ENCODE measurements around the gene ESPNL.

Gene ESPNL

DNA sequence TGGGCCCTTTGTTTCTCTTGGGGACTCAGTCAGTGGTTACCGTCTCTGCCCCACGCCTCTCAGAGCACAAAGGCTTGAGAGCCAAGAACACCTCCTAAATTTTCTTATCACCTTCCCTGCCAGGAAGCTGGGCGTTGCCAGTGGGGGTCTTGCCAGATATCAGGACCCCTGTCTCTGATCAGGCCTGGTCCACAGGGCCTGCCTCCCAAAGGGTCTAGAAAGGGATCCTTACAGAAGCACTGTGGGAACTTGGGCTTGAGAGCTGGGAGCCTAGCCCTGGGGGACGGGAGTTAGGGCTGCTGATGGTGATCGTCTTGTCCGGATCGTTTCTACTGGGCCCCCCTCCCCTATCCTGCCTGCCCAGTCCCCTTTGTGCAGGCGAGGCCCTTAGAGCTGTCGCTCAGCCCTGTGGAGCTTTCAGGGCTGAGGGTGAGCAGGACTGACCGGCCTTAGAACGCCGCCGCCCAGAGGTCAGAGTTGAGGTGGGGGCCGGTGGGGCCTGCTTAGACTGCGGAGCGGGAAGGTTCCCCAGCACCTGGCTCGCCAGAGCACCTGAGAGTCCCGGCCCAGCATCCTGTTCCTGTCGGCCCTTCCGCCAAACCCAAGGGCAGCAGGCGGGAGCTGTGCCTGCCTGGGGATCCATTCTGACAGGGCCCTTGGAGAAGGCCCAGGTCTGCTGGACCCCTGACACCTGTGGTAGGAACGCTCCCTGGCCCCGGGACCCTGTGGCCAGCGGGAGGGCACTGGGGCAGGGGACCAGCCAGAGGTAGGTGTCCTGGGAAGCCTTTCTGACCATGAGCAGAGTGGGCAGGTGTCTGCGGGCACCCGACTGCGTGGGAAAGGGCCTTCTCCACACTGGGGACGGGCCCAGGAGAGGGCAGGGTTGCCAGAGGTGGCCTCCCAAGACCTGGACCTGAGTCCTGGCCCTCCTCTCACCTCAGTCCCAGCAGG lies 956 bp downstream of the ESPNL start:
- H3K27me3 ChIP-seq (ENCODE audit: control insufficient read depth, insufficient read depth, low read length) = no peaks in the 10 kb centered on the region
- H3K27ac ChIP-seq (ENCODE audit: low read depth, low read length) = no peak overlapping the region
- H3K4me1 ChIP-seq (ENCODE audit: control insufficient read depth, insufficient read depth, low read length) = peaks cover 7% of the 10 kb centered on the region; the same call in 1 of the 2 replicates
- no peak overlapping the region for H3K4me3 ChIP-seq (ENCODE audit: low read depth, low read length)
- H3K9me3 ChIP-seq (ENCODE audit: control insufficient read depth, insufficient read depth, low read length) = no peaks in the 10 kb centered on the region
- no peak overlapping the region for H3K9ac ChIP-seq (ENCODE audit: low read depth, low read length)
- no peaks in the 10 kb centered on the region for H3K36me3 ChIP-seq (ENCODE audit: control insufficient read depth, insufficient read depth, low read length)

DNA sequence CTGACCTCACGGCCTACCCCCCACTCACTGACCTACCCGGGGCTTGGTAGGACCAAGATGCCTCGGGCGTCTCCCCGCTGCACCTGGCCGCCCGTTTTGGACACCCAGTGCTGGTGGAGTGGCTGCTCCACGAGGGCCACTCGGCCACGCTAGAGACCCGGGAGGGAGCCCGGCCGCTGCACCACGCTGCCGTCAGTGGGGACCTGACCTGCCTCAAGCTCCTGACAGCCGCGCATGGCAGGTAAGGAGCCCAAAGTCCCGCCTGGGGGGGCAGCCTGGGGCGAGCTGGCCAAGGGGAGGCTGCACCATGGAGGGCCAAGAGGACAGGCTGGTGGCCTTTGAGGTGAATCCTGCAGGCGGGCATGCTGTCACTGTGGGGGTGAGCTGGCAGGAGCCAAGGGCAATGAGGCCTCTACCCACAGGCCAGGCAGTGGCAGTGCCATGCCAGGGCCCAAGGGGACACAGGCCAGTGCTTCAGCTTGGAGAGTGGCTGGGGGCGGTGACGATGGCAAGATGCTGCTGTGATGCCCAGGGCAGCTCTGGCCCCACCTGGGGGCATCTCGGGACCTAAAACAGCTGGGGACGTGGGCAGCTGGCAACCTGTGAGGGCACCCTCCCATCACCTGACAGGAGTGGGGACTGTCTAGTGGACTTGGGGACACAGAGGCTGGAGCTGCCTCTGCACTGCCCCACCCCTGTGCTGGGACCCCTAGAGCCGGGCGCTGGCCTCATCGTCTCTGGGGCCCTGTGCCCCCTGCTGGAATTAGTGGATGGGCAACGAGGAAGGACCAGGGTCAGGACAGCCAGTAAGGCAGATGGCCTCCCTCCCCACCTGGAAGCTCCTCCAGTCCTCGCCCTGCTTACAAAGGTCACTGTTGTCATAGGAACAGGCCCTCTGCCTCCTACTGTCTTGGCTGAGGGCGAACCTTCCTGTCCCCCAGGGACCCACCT lies 2.0 kb downstream of the ESPNL start:
- Histone ChIP-seq H3K4me3 (ENCODE audit: low read depth, low read length) (no peak overlapping the region), H3K9me3 (ENCODE audit: control insufficient read depth, insufficient read depth, low read length) (no peaks in the 10 kb centered on the region), H3K9ac (ENCODE audit: low read depth, low read length) (no peak overlapping the region), H3K36me3 (ENCODE audit: control insufficient read depth, insufficient read depth, low read length) (no peaks in the 10 kb centered on the region), H3K4me1 (ENCODE audit: control insufficient read depth, insufficient read depth, low read length) (no peaks in the 10 kb centered on the region), H3K27ac (ENCODE audit: low read depth, low read length) (no peak overlapping the region), H3K27me3 (ENCODE audit: control insufficient read depth, insufficient read depth, low read length) (no peaks in the 10 kb centered on the region)

DNA sequence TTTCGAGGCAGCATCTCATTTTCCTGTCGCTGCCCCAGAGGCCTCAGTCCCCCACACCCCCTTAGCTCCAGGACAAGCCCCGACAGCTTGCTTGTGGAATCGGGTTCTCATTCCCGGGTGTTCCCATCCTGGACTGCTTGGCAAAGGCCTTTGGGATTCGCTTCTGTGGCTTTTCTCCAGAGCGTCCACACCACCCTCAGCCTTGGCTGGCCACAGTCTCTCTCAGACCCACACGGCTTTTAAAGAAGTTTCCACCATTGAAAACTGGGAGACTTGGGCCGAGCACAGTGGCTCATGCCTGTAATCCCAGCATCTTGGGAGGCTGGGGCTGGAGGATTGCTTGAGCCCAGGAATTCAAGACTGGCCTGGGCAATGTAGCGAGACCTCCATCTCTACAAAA lies 2.7 kb downstream of the ESPNL start:
- H3K27ac ChIP-seq (ENCODE audit: low read depth, low read length) = no peak overlapping the region
- H3K36me3 ChIP-seq (ENCODE audit: control insufficient read depth, insufficient read depth, low read length) = no peaks in the 10 kb centered on the region
- H3K27me3 ChIP-seq (ENCODE audit: control insufficient read depth, insufficient read depth, low read length) = no peaks in the 10 kb centered on the region
- no peak overlapping the region for H3K9ac ChIP-seq (ENCODE audit: low read depth, low read length)
- H3K4me1 ChIP-seq (ENCODE audit: control insufficient read depth, insufficient read depth, low read length) = no peaks in the 10 kb centered on the region
- no peak overlapping the region for H3K4me3 ChIP-seq (ENCODE audit: low read depth, low read length)
- H3K9me3 ChIP-seq (ENCODE audit: control insufficient read depth, insufficient read depth, low read length) = no peaks in the 10 kb centered on the region

DNA sequence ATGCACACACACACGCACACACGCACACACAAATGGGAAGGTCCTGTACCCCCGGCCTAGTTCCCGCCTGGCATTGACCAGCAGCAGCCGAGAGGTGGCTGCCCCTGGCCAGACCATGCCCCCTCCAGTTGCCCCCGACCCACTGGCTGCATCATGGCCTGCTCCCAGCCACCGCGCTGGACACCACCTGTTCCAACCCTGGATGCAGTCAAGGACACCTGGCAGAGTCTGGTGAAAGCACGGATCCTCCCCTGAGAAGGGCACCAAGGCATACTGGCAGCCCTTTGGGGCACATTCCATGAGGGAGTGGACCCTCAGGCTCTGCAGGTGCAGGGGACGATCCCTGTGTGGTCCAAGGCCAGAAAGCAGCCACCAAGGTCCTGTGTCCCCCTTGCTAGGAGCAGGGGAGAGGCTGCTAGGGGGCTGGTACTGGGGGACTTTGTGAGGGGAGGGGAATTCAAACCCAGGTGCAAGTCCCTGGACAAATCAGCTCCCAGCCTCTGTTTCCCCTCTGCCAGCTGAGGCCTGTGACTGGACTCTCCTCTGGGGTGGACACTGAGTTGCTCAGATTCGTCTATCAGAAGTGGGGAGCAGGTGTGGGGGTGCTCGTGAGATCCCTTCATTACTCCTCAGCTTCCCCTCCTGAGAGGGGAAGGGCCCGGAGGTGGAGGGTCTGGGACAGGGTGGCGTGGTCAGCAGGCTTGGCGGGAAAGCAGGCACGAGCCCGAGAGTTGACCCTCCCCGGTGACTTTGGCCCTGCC lies 3.5 kb downstream of the ESPNL start:
- H3K27me3 ChIP-seq (ENCODE audit: control insufficient read depth, insufficient read depth, low read length) = no peaks in the 10 kb centered on the region

DNA sequence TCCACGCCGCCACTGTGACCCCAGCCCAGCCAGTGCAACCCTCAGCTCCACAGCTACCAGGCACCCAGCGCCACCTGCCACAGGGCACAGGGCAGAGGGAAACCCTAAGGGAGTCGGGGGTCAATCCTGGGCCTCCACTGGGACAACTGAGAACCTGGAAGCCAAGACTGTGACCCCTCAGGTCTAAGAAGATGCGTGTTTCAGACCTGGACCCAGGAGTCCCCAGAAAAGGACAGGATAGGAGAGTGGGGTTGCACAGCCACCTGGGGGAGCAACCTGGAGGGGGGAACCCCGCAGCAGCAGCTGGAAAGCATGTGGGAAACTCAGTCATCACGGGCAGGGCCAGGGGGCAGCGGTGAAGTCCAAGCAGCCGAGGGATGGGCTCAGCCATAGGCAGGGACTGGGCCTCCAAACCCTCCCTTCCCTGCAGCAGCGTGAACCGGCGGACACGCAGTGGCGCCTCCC lies 4.1 kb downstream of the ESPNL start:
- 0 out of 2 replicates have a peak, but pooled peaks cover 8% of the 10 kb centered on the region for H3K4me1 ChIP-seq (ENCODE audit: control insufficient read depth, insufficient read depth, low read length)
- no peaks in the 10 kb centered on the region for H3K27me3 ChIP-seq (ENCODE audit: control insufficient read depth, insufficient read depth, low read length)
- H3K9me3 ChIP-seq (ENCODE audit: control insufficient read depth, insufficient read depth, low read length) = no peaks in the 10 kb centered on the region

More for the DNA sequence above, 3.5 kb downstream of the ESPNL start:
- no peak overlapping the region for H3K27ac ChIP-seq (ENCODE audit: low read depth, low read length)
- H3K4me3 ChIP-seq (ENCODE audit: low read depth, low read length) = no peak overlapping the region
- no peaks in the 10 kb centered on the region for H3K36me3 ChIP-seq (ENCODE audit: control insufficient read depth, insufficient read depth, low read length)
- 0 out of 2 replicates have a peak, but pooled peaks cover 3% of the 10 kb centered on the region for H3K4me1 ChIP-seq (ENCODE audit: control insufficient read depth, insufficient read depth, low read length)
- H3K9me3 ChIP-seq (ENCODE audit: control insufficient read depth, insufficient read depth, low read length) = no peaks in the 10 kb centered on the region
- H3K9ac ChIP-seq (ENCODE audit: low read depth, low read length) = no peak overlapping the region

DNA sequence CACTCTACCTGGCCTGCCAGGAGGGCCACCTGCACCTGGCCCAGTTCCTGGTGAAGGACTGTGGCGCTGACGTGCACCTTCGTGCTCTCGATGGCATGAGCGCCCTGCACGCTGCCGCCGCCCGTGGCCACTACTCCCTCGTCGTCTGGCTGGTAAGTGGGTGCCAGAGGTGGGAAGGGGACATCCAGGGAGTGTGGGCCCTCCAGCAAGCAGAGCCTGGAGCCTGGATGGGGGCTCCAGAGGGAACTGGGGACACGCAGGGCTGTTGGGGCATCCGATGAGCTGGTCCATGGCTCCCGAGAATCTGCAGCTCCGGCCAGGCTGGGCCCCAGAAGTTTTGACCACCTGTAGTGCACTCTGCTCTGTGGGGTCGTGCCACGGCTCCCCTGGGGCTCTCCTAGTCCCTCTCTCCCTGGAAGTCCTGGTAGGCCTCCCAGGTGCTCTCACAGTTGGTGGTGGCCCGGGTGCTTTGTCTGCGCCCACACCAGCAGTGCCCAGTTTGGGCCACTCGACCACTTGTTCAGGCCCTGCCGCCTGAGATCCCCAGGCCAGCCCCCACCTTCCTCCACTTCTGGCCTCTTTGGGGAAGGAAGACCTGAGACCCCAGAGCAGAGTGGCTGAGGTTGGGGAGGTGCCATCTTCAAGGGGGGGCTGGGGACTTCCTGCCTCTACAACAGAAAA lies 4.7 kb downstream of the ESPNL start:
- Histone ChIP-seq H3K9ac (ENCODE audit: low read depth, low read length) (no peak overlapping the region), H3K4me1 (ENCODE audit: control insufficient read depth, insufficient read depth, low read length) (0 out of 2 replicates have a peak, but pooled peaks cover 8% of the 10 kb centered on the region)

More for the DNA sequence above, 4.1 kb downstream of the ESPNL start:
- H3K36me3 ChIP-seq (ENCODE audit: control insufficient read depth, insufficient read depth, low read length) = no peaks in the 10 kb centered on the region
- H3K9ac ChIP-seq (ENCODE audit: low read depth, low read length) = no peak overlapping the region
- H3K27ac ChIP-seq (ENCODE audit: low read depth, low read length) = no peak overlapping the region
- H3K4me3 ChIP-seq (ENCODE audit: low read depth, low read length) = no peak overlapping the region

DNA sequence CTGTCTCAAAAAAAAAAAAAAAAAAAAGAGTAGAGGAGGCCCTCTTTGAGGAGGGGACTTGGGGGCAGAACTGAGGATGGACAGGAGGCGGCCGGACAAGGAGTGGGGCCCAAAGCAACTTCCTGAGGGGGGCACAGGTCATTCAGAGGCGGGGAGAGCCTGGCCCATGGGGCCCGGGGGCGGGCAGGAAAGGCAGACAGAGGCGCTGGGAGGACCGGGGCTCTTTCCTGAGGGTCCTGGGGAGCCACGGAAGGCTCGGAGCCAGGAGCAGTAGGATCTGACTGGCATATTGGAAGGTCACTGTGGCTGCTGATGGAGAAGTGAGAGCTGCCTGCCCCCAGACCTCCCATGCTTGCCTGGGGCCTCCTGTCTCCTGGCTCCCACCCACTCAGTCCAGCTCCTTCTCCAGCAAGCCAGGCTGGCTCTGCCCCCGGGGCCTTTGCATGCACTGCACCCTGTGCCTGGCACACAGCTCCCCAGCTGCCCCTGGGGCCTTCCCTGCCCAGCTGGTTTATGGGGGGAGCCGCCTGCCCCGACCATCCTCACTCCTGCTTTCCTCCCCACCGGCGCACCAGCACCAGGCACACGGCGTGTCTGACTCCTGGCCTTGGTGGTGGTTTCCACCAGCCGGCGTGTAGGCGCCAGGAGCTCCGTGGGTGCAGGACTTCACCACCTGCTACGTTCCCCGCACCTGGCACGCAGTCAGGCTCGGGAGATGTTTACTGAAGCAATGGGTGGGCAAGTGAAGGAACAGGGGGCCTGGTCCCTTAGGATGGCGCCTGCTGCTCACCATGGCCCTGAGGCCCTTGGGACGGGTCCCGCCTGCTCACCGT lies 5.6 kb downstream of the ESPNL start:
- H3K27ac ChIP-seq (ENCODE audit: low read depth, low read length) = no peak overlapping the region
- H3K4me1 ChIP-seq (ENCODE audit: control insufficient read depth, insufficient read depth, low read length) = 0 out of 2 replicates have a peak, but pooled peaks cover 8% of the 10 kb centered on the region
- no peak overlapping the region for H3K9ac ChIP-seq (ENCODE audit: low read depth, low read length)
- H3K4me3 ChIP-seq (ENCODE audit: low read depth, low read length) = no peak overlapping the region
- H3K36me3 ChIP-seq (ENCODE audit: control insufficient read depth, insufficient read depth, low read length) = no peaks in the 10 kb centered on the region
- no peaks in the 10 kb centered on the region for H3K27me3 ChIP-seq (ENCODE audit: control insufficient read depth, insufficient read depth, low read length)
- no peaks in the 10 kb centered on the region for H3K9me3 ChIP-seq (ENCODE audit: control insufficient read depth, insufficient read depth, low read length)

More for the DNA sequence above, 4.7 kb downstream of the ESPNL start:
- Histone ChIP-seq H3K4me3 (ENCODE audit: low read depth, low read length) (no peak overlapping the region), H3K27me3 (ENCODE audit: control insufficient read depth, insufficient read depth, low read length) (no peaks in the 10 kb centered on the region), H3K36me3 (ENCODE audit: control insufficient read depth, insufficient read depth, low read length) (no peaks in the 10 kb centered on the region), H3K9me3 (ENCODE audit: control insufficient read depth, insufficient read depth, low read length) (no peaks in the 10 kb centered on the region), H3K27ac (ENCODE audit: low read depth, low read length) (no peak overlapping the region)

DNA sequence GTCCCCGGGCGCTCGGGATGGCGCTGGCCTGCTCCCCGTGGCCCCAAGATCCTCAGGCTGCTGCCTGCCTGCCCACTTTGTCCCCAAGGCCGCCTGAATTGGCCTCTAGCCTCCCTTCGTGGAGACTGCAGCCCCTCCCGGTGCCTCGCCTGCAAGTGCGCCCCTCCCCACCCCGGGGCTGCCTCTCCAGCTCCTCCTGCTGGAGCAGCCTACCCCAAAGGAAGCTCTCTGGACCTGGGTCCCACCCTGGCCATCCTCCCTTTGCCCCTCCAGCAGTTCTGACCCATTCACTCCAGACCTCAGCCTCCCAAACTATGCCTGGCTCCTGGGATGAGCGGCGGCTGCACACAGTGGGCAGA lies 6.2 kb downstream of the ESPNL start:
- Histone ChIP-seq H3K4me3 (ENCODE audit: low read depth, low read length) (no peak overlapping the region), H3K27ac (ENCODE audit: low read depth, low read length) (no peak overlapping the region), H3K4me1 (ENCODE audit: control insufficient read depth, insufficient read depth, low read length) (0 out of 2 replicates have a peak, but pooled peaks cover 8% of the 10 kb centered on the region)

DNA sequence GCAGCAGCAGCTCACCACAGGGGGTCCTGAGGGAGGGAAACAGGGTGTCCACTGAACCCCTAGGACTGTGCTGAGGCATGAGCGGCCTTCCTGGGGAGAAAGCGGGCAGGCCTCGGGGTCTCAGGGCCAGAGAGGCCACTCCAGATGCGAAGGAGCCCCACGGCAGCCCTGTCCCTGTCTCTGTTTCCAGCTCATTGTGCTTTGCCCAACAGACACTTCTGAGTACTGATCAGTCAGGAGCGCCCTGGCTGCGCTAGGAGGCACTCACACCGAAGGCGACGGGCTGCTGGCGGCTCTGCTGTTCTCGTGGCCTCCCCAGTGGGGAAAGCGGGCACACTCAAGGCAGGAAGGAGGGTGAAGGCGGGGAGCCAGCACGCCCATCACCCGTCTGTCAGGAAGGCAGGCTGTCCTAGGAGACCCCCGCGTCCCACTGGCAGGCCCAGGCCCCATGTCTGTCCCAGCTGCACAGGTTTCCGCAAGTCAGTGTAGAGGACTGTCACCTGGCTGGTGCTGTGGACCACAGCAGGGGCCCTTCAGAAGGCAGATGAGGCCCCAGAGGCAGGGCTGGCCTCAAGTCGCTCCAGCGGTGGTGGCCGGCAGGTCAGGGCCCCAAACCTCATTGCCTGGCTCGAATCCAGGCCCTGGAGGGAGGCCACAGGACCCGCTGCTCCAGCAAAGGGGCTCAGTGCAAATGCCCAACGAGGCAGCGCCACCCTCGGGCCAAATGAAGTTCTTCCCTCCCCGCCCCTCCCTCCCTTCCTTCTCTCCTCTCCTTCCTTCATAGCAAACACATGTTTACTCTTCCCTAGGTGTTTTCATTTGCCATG lies 6.8 kb downstream of the ESPNL start:
- H3K9ac ChIP-seq (ENCODE audit: low read depth, low read length) = no peak overlapping the region
- H3K4me1 ChIP-seq (ENCODE audit: control insufficient read depth, insufficient read depth, low read length) = 0 out of 2 replicates have a peak, but pooled peaks cover 8% of the 10 kb centered on the region
- no peaks in the 10 kb centered on the region for H3K9me3 ChIP-seq (ENCODE audit: control insufficient read depth, insufficient read depth, low read length)
- no peaks in the 10 kb centered on the region for H3K27me3 ChIP-seq (ENCODE audit: control insufficient read depth, insufficient read depth, low read length)
- H3K27ac ChIP-seq (ENCODE audit: low read depth, low read length) = no peak overlapping the region
- H3K4me3 ChIP-seq (ENCODE audit: low read depth, low read length) = no peak overlapping the region
- H3K36me3 ChIP-seq (ENCODE audit: control insufficient read depth, insufficient read depth, low read length) = no peaks in the 10 kb centered on the region

More for the DNA sequence above, 6.2 kb downstream of the ESPNL start:
- no peaks in the 10 kb centered on the region for H3K9me3 ChIP-seq (ENCODE audit: control insufficient read depth, insufficient read depth, low read length)
- no peaks in the 10 kb centered on the region for H3K36me3 ChIP-seq (ENCODE audit: control insufficient read depth, insufficient read depth, low read length)
- H3K9ac ChIP-seq (ENCODE audit: low read depth, low read length) = no peak overlapping the region
- H3K27me3 ChIP-seq (ENCODE audit: control insufficient read depth, insufficient read depth, low read length) = no peaks in the 10 kb centered on the region
